Mesenchymal stem cell (in vitro differentiated cells and primary cell): ENCODE results near the gene SLC30A3.

Source experiments
- DNase-seq: peaks from one replicate; pipeline ENCODE4 v3.0.0-alpha.2; 2013
- H2AFZ ChIP-seq: one replicate; pipeline ENCODE4 v1.6.1; 2013; ENCODE audit warnings: low read depth, mild to moderate bottlenecking, control low read depth, inconsistent platforms, low read length, moderate library complexity
- H2AK5ac ChIP-seq: 2 replicates; pipeline ENCODE4 v1.6.1; 2013; ENCODE audit warnings: low read length, moderate library complexity, mild to moderate bottlenecking, inconsistent platforms; ENCODE audit not compliant: severe bottlenecking
- H2BK120ac ChIP-seq: one replicate; pipeline ENCODE4 v1.6.1; 2013; ENCODE audit warnings: low read depth, mild to moderate bottlenecking, inconsistent platforms, low read length, moderate library complexity
- H2BK12ac ChIP-seq, 2 experiments: one replicate each; pipeline ENCODE4 v1.6.1; 2013; ENCODE audit warnings: inconsistent platforms in 2 of 2, low read length in 2 of 2, mild to moderate bottlenecking in 2 of 2, moderate library complexity in 2 of 2, control low read depth in 1 of 2
- H2BK15ac ChIP-seq: one replicate; pipeline ENCODE4 v1.6.1; 2013; ENCODE audit warnings: mild to moderate bottlenecking, low read depth, inconsistent platforms; ENCODE audit not compliant: poor library complexity, severe bottlenecking
- H2BK5ac ChIP-seq: 2 replicates; pipeline ENCODE4 v1.6.1; 2013; ENCODE audit warnings: low read depth, mild to moderate bottlenecking, low read length, control low read depth, inconsistent platforms; ENCODE audit not compliant: poor library complexity, severe bottlenecking
- H3K14ac ChIP-seq, 2 experiments: one replicate each; pipeline ENCODE4 v1.6.1; 2013; ENCODE audit warnings: inconsistent platforms in 2 of 2, low read length in 2 of 2, control low read depth in 1 of 2, mild to moderate bottlenecking in 1 of 2, moderate library complexity in 1 of 2
- H3K18ac ChIP-seq, 2 experiments: one replicate each; pipeline ENCODE4 v1.6.1; 2013; ENCODE audit warnings: inconsistent platforms in 2 of 2, low read length in 2 of 2, control low read depth in 1 of 2, low read depth in 1 of 2, mild to moderate bottlenecking in 1 of 2
- H3K23ac ChIP-seq, 2 experiments: one replicate each; pipeline ENCODE4 v1.6.1; 2013; ENCODE audit warnings: inconsistent platforms in 2 of 2, low read length in 2 of 2, mild to moderate bottlenecking in 2 of 2, moderate library complexity in 2 of 2, control low read depth in 1 of 2
- H3K27ac ChIP-seq: 2 replicates; pipeline ENCODE4 v1.5.1; 2013; ENCODE audit warnings: mild to moderate bottlenecking, moderate library complexity, low read length, control low read depth, inconsistent platforms; ENCODE audit not compliant: poor library complexity, severe bottlenecking
- H3K27me3 ChIP-seq, 2 experiments: 2 replicates each; pipeline versions ENCODE4 v1.6.1 to v1.7.0; 2013; ENCODE audit warnings: low read length in 2 of 2, mild to moderate bottlenecking in 2 of 2, moderate library complexity in 2 of 2, control low read depth in 1 of 2, inconsistent platforms in 1 of 2; ENCODE audit not compliant: control insufficient read depth in 1 of 2, insufficient read depth in 1 of 2
- H3K36me3 ChIP-seq, 2 experiments: 2 replicates each; pipeline versions ENCODE4 v1.6.1 to v1.7.0; 2013; ENCODE audit warnings: low read length in 2 of 2, control low read depth in 1 of 2, inconsistent platforms in 1 of 2, low read depth in 1 of 2, mild to moderate bottlenecking in 1 of 2; ENCODE audit not compliant: insufficient read depth in 2 of 2, control insufficient read depth in 1 of 2
- H3K4ac ChIP-seq, 2 experiments: one replicate each; pipeline ENCODE4 v1.6.1; 2013; ENCODE audit warnings: inconsistent platforms in 2 of 2, low read length in 2 of 2, mild to moderate bottlenecking in 2 of 2, moderate library complexity in 2 of 2, control low read depth in 1 of 2, low read depth in 1 of 2
- H3K4me1 ChIP-seq: 2 replicates; pipeline ENCODE4 v1.6.1; 2013; ENCODE audit warnings: low read depth, low read length, control low read depth; ENCODE audit not compliant: control insufficient read depth, insufficient read depth
- H3K4me2 ChIP-seq: 2 replicates; pipeline ENCODE4 v1.6.1; 2013; ENCODE audit warnings: low read length, mild to moderate bottlenecking, inconsistent platforms; ENCODE audit not compliant: poor library complexity, severe bottlenecking
- H3K4me3 ChIP-seq, 2 experiments: 2 replicates each; pipeline versions ENCODE4 v1.5.1 to v1.7.0; 2013; ENCODE audit warnings: low read length in 2 of 2, mild to moderate bottlenecking in 2 of 2, control low read depth in 1 of 2, low read depth in 1 of 2; ENCODE audit not compliant: insufficient read depth in 1 of 2
- H3K79me1 ChIP-seq: replicated peaks from 2 replicates; pipeline ENCODE4 v1.6.1; 2013; ENCODE audit warnings: mild to moderate bottlenecking, control low read depth, low read length, inconsistent platforms; ENCODE audit not compliant: poor library complexity, severe bottlenecking
- H3K9ac ChIP-seq: 2 replicates; pipeline ENCODE4 v1.7.0; 2013; ENCODE audit warnings: mild to moderate bottlenecking, low read length, moderate library complexity
- H3K9me3 ChIP-seq: 2 replicates; pipeline ENCODE4 v1.7.0; 2013; ENCODE audit warnings: mild to moderate bottlenecking, low read length; ENCODE audit not compliant: control insufficient read depth
- H4K8ac ChIP-seq: one replicate; pipeline ENCODE4 v1.6.1; 2013; ENCODE audit warnings: inconsistent platforms, mild to moderate bottlenecking, low read length, moderate library complexity
- H4K91ac ChIP-seq: one replicate; pipeline ENCODE4 v1.6.1; 2013; ENCODE audit warnings: mild to moderate bottlenecking, low read length, inconsistent platforms
- WGBS: methylation state at CpG from one replicate; pipeline ENCODE4 v1.1.7; 2013; ENCODE audit warnings: mixed read lengths; 5-methylcytosine and 5-hydroxymethylcytosine counted together

Gene SLC30A3

DNA sequence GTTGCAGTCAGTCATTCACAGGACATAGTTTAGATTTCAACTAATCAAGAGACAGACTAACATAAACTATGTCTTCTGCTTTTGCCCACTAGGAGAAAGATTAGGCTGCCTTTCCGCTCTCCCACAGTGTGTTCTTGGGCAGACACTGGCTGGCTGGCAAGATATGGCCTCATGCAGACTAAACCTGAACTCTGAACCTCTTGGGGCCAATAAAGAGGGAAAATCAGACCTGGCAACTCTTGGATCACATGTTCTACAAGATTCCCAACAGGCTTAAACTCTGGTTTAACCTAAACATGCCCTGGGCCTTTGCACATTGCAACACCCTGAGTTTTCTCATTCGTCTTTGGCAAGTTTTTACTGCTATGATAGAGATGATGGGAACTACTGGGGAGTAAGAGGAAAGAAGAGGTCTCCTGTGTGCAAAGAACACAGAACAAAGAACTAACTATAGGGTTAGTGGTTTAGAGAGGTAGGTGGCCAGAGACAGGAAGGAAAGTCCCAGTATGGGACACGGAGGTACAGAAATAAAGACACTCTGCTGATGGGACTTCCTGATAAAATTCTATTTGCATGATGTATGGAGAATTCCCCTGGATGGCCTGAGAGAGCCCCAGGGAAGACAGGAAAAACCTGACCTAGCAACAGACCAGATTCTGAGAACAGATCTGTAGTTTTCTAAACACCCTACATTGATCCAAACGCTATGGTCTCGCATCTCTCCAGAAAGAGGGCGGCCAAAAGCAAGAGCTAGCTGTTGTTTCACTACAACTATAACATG, 53.0 kb downstream of the SLC30A3 start:
- no peaks in the 10 kb centered on the region for H3K27me3 ChIP-seq
- H3K9ac ChIP-seq, result peak overlapping the region; percentile 9
- H2AFZ ChIP-seq, result no peak overlapping the region
- no peak overlapping the region for H2BK120ac ChIP-seq
- peaks cover 4% of the 10 kb centered on the region for H3K4me1 ChIP-seq
- no peaks in the 10 kb centered on the region for H3K9me3 ChIP-seq
- no peak overlapping the region for H3K27ac ChIP-seq
- 89% methylated on average over 6 of the region's 6 CpGs for WGBS
- H2BK5ac ChIP-seq, result no peak overlapping the region
- peaks cover 37 to 64% of the 10 kb centered on the region in 2 experiments for H3K36me3 ChIP-seq
- no peak overlapping the region for H2AK5ac ChIP-seq
- no peak overlapping the region for H2BK12ac ChIP-seq
- H3K4ac ChIP-seq, result no peak overlapping the region
- peaks cover 17% of the 10 kb centered on the region for H3K79me1 ChIP-seq
- no peak overlapping the region for H3K14ac ChIP-seq
- no peak overlapping the region for H3K4me3 ChIP-seq
- H3K4me2 ChIP-seq, result no peak overlapping the region
- H2BK15ac ChIP-seq, result no peak overlapping the region
- peak; percentile 71 for DNase-seq
- H4K91ac ChIP-seq, result no peak overlapping the region
- H3K18ac ChIP-seq, result no peak overlapping the region
- no peak overlapping the region for H4K8ac ChIP-seq
- H3K23ac ChIP-seq, result no peak overlapping the region

DNA sequence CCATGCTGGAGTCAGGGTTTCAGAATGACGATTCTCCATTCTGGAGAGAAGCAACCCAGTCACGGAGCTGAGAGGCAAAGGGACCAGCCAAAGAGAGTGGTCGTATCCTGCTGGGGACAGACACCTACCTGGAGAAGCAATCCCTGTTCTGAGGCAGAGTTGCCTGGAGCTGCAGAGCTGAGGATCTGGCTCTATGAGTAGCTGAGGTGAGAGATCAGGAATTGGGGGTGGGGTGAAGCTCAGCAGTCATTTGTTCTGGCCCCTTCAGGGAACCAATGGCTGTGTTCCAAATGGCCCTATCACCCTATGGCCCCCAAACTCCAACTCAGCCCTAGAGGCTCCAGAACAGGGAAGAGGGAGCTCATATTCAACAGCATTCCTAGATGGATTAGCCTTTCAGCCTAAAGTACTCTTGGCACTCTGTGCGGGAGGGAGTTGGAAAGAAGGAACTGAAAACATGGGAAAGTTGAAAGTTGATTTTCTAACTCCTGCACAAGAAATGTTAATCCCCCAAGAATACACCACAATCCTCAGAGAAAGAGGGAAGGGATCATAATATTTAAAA, 54.3 kb downstream of the SLC30A3 start:
- H3K36me3 ChIP-seq, result peaks cover 49 to 71% of the 10 kb centered on the region in 2 experiments
- no peak overlapping the region for H2BK12ac ChIP-seq
- H3K18ac ChIP-seq, result no peak overlapping the region
- H3K9me3 ChIP-seq, result no peaks in the 10 kb centered on the region
- no peak overlapping the region for H3K4ac ChIP-seq
- WGBS, result 78% methylated on average over 3 of the region's 4 CpGs
- H3K4me3 ChIP-seq, result no peak overlapping the region
- no peak overlapping the region for H3K4me2 ChIP-seq
- H2AFZ ChIP-seq, result no peak overlapping the region
- peaks cover 17% of the 10 kb centered on the region for H3K79me1 ChIP-seq
- H4K91ac ChIP-seq, result no peak overlapping the region
- no peak overlapping the region for H4K8ac ChIP-seq
- no peak overlapping the region for H3K23ac ChIP-seq
- no peak overlapping the region for H3K9ac ChIP-seq
- H3K14ac ChIP-seq, result no peak overlapping the region
- no peak overlapping the region for H3K27ac ChIP-seq
- H2BK120ac ChIP-seq, result no peak overlapping the region
- H2BK15ac ChIP-seq, result no peak overlapping the region
- peaks cover 4% of the 10 kb centered on the region for H3K4me1 ChIP-seq
- H2AK5ac ChIP-seq, result no peak overlapping the region
- H3K27me3 ChIP-seq, result no peaks in the 10 kb centered on the region
- H2BK5ac ChIP-seq, result no peak overlapping the region
- no peak for DNase-seq

DNA sequence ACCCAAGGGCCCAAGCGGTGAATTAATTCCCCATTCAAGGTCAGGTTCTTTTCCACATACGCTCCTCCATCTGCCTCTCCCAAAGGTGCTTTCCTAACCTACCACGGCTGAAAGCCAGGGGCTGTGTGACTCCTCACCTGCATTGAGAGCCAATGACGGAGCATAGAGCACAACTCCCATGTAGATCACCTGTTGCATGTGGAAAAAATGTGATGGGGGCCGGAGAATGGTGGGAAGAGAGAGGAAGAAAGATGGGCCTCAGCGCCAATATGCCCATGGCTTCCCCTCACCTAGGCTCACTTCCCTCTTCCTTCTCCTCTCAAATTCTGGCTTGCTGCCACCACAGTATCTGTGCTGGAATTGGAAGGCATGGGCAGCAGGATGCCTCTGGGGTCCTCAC, 56.5 kb downstream of the SLC30A3 start:
- Histone ChIP-seq H3K18ac (no peak overlapping the region), H4K8ac (no peak overlapping the region), H3K14ac (no peak overlapping the region), H3K79me1 (peaks cover 12% of the 10 kb centered on the region), H3K36me3 (peaks cover 59 to 86% of the 10 kb centered on the region in 2 experiments), H3K4ac (no peak overlapping the region), H3K4me3 (no peak overlapping the region), H3K27ac (no peak overlapping the region), H2BK5ac (no peak overlapping the region), H2AK5ac (no peak overlapping the region), H3K23ac (no peak overlapping the region), H3K9ac (no peak overlapping the region), H3K27me3 (no peaks in the 10 kb centered on the region), H2BK120ac (no peak overlapping the region), H2AFZ (no peak overlapping the region), H3K4me2 (no peak overlapping the region), H4K91ac (no peak overlapping the region), H3K4me1 (peaks cover 3% of the 10 kb centered on the region), H2BK12ac (no peak overlapping the region), H2BK15ac (no peak overlapping the region), H3K9me3 (no peaks in the 10 kb centered on the region)
- DNase-seq, result no peak
- 92% methylated on average over 4 of the region's 6 CpGs for WGBS

DNA sequence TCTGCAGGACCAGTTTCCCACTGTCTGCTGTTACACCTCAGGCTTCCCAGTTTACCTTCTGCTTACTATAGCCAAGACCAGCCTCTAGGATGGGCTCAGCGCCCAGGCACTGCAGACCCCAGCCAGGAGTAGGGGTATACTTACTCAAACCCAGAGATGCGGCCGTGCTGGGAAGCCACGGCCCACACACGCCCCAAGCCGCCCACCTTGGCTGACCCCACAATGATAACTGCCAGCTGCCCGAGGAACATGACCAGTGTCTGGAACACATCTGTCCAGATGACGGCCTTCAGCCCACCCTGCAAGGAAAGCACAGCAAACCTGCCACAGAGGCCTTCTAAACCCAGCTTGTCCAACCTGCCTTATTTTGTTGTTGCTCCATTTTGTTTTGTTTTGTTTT, 57.6 kb downstream of the SLC30A3 start:
- Histone ChIP-seq H3K9ac (no peak overlapping the region), H4K8ac (no peak overlapping the region), H3K4ac (no peak overlapping the region), H2BK5ac (no peak overlapping the region), H2BK12ac (no peak overlapping the region), H3K4me2 (no peak overlapping the region), H2BK120ac (no peak overlapping the region), H2AK5ac (no peak overlapping the region), H3K27me3 (no peaks in the 10 kb centered on the region), H4K91ac (no peak overlapping the region), H3K14ac (no peak overlapping the region), H3K36me3 (peaks cover 70 to 91% of the 10 kb centered on the region in 2 experiments), H3K9me3 (no peaks in the 10 kb centered on the region), H3K4me1 (no peaks in the 10 kb centered on the region), H3K79me1 (peaks cover 10% of the 10 kb centered on the region), H3K27ac (no peak overlapping the region), H3K23ac (no peak overlapping the region), H3K18ac (no peak overlapping the region), H2AFZ (no peak overlapping the region), H3K4me3 (no peak overlapping the region), H2BK15ac (no peak overlapping the region)
- no peak for DNase-seq
- 95% methylated on average over 8 of the region's 8 CpGs for WGBS
